ENCODE measurements around the gene NR4A3.

DNA sequence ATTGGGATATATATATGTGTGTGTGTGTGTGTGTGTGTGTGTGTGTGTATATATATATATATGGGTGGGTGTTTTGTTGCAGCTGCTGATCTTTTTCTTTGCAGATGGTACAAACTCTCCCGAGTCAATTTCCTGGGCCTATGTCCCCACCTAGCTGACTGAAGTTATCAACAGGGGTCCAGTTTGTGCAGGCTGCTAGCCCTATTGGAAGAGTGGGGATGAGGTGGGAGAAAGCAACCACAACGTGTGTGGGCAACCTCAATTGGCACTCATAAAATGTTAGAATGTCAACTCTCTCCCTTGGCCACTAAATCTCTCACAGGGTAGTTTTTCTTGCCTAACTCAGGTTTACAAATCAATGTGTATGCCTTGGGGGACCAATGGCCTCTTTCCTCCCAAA lies 5.6 kb downstream of the NR4A3 start:
- TF ChIP-seq TCF12 (IDR thresholded peaks at IDR 0.05; ENCODE audit: low read depth, low read length) = no peak
- TF ChIP-seq JUND (IDR thresholded peaks at IDR 0.05; ENCODE audit: low read depth, low read length) = no peak
- no peak for TF ChIP-seq POLR2A (IDR thresholded peaks at IDR 0.05; ENCODE audit: low read depth, low read length)
- 0 out of 6 replicates have a peak, but pooled peaks of 1 of the 3 experiments have one; percentile 9 for TF ChIP-seq CTCF (IDR thresholded peaks at IDR 0.05 in 2 of 3, conservative IDR thresholded peaks at IDR 0.05 in 1 of 3; ENCODE audit: control insufficient read depth in 2 of 3, extremely low read depth in 1 of 3, insufficient read depth in 1 of 3, low read depth in 3 of 3, low read length in 3 of 3)
- no peak for TF ChIP-seq MAX (IDR thresholded peaks at IDR 0.05; ENCODE audit: low read depth, low read length)

All from GM12878 (cell line).